H1 (cell line): ENCODE data around the gene STK32C. TPM values are rescaled to one million over a fixed set of nuclear protein-coding genes. Genes with fewer than 3 reads are reported as not detected.

Experiments used
- CTCF ChIA-PET: fragments of 300-600 bp; sonication (Branson Sonifier 250); formaldehyde crosslinking; loops from one replicate; lab custom pipeline; 2021; ENCODE audit not compliant: partially characterized antibody; lab: Charles Lee
- POLR2A ChIA-PET: fragments of 300-600 bp; sonication (Branson Sonifier 250); formaldehyde crosslinking; loops from one replicate; lab custom pipeline; 2021; ENCODE audit warnings: inconsistent platforms; ENCODE audit not compliant: partially characterized antibody; lab: Charles Lee
- DNase-seq, 2 experiments: peaks; one replicate each; pipeline versions ENCODE4 v3.0.0 to v3.0.0-alpha.2; 2010 to 2022; ENCODE audit warnings: low spot score in 2 of 2, low read depth in 1 of 2, mixed read lengths in 1 of 2
- FAIRE-seq: peaks from 2 replicates; lab custom pipeline; 2011; peaks lifted over from hg19 to GRCh38; lab: Jason Lieb, UNC
- H2AFZ ChIP-seq: 2 replicates; pipeline ENCODE4 v1.8.1; 2012; ENCODE audit warnings: low read length, inconsistent platforms
- H2AK5ac ChIP-seq: 2 replicates; pipeline ENCODE4 v1.6.1; 2013; ENCODE audit warnings: low read depth, low read length
- H2BK120ac ChIP-seq: replicated peaks from 2 replicates; pipeline ENCODE3; 2013; ENCODE audit warnings: low read depth, low read length, inconsistent platforms
- H2BK12ac ChIP-seq: 2 replicates; pipeline ENCODE4 v1.6.1; 2013; ENCODE audit warnings: low read depth, low read length
- H2BK15ac ChIP-seq: 2 replicates; pipeline ENCODE4 v1.6.1; 2013; ENCODE audit warnings: low read length
- H2BK20ac ChIP-seq: 2 replicates; pipeline ENCODE4 v1.6.1; 2013; ENCODE audit warnings: low read length
- H2BK5ac ChIP-seq: 2 replicates; pipeline ENCODE4 v1.6.1; 2013; ENCODE audit warnings: low read depth, low read length
- H3K14ac ChIP-seq: 2 replicates; pipeline ENCODE4 v1.6.1; 2013; ENCODE audit warnings: inconsistent platforms; ENCODE audit not compliant: insufficient read length
- H3K18ac ChIP-seq: 2 replicates; pipeline ENCODE4 v1.6.1; 2013; ENCODE audit warnings: low read length; ENCODE audit errors: extremely low read depth
- H3K23ac ChIP-seq: 2 replicates; pipeline ENCODE4 v1.6.1; 2013; ENCODE audit warnings: inconsistent platforms; ENCODE audit not compliant: insufficient read length
- H3K23me2 ChIP-seq: 2 replicates; pipeline ENCODE4 v1.6.1; 2013; ENCODE audit warnings: low read depth, low read length
- H3K27ac ChIP-seq: 2 replicates; pipeline ENCODE4 v1.6.1; 2011; ENCODE audit warnings: low read depth, low read length, inconsistent platforms
- H3K27me3 ChIP-seq, 4 experiments: replicated peaks in 1 of 4; 1 replicate in 1 of 4; 2 replicates in 3 of 4; pipeline versions ENCODE4 v1.6.1 to v1.8.1; 2011 to 2013; ENCODE audit warnings: low read length in 3 of 4, mild to moderate bottlenecking in 3 of 4, inconsistent platforms in 2 of 4, mixed read lengths in 2 of 4, moderate library complexity in 1 of 4; ENCODE audit not compliant: control insufficient read depth in 3 of 4, insufficient read depth in 3 of 4; ENCODE audit errors: extremely low read depth in 1 of 4
- H3K36me3 ChIP-seq, 4 experiments: 2 replicates each; pipeline versions ENCODE4 v1.6.1 to v1.8.1; 2011 to 2013; ENCODE audit warnings: mild to moderate bottlenecking in 4 of 4, low read length in 3 of 4, moderate library complexity in 2 of 4, control low read depth in 1 of 4, inconsistent platforms in 1 of 4; ENCODE audit not compliant: insufficient read depth in 4 of 4, control insufficient read depth in 2 of 4
- H3K4ac ChIP-seq: replicated peaks from 2 replicates; pipeline ENCODE3; 2013; ENCODE audit warnings: low read length, low read depth, mixed read lengths, inconsistent platforms; ENCODE audit not compliant: insufficient read length
- H3K4me1 ChIP-seq, 4 experiments: replicated peaks in 1 of 4; 1 replicate in 1 of 4; 2 replicates in 3 of 4; pipeline versions ENCODE4 v1.6.1 to v1.8.1; 2011 to 2013; ENCODE audit warnings: low read length in 3 of 4, inconsistent platforms in 2 of 4, mixed read lengths in 1 of 4; ENCODE audit not compliant: insufficient read depth in 4 of 4, control insufficient read depth in 3 of 4
- H3K4me2 ChIP-seq, 2 experiments: 2 replicates each; pipeline versions ENCODE4 v1.6.1 to v1.8.1; 2011 to 2013; ENCODE audit warnings: low read depth in 2 of 2, low read length in 2 of 2, control low read depth in 1 of 2, inconsistent platforms in 1 of 2, mild to moderate bottlenecking in 1 of 2; ENCODE audit not compliant: insufficient read depth in 1 of 2
- H3K4me3 ChIP-seq, 4 experiments: fragments of 200-600, 300-600 bp in 1 of 4; sonication (generic), shearing (Covaris generic), sonication (Bioruptor Twin) in 1 of 4; 2 replicates each; pipeline versions ENCODE4 v1.5.1 to v1.8.1; 2011 to 2016; ENCODE audit warnings: low read length in 4 of 4, low read depth in 3 of 4, control low read depth in 2 of 4, inconsistent platforms in 2 of 4, mild to moderate bottlenecking in 2 of 4, mixed read lengths in 1 of 4, moderate library complexity in 1 of 4; ENCODE audit not compliant: insufficient read depth in 2 of 4; ENCODE audit errors: extremely low read depth in 1 of 4
- H3K56ac ChIP-seq: replicated peaks from 2 replicates; pipeline ENCODE3; 2013; ENCODE audit warnings: low read depth, mild to moderate bottlenecking, mixed read lengths, low read length, inconsistent platforms; ENCODE audit not compliant: insufficient read length
- H3K79me1 ChIP-seq: 2 replicates; pipeline ENCODE4 v1.6.1; 2013; ENCODE audit warnings: low read depth, low read length, control low read depth
- H3K79me2 ChIP-seq, 2 experiments: 2 replicates each; pipeline versions ENCODE4 v1.6.1 to v1.8.1; 2012 to 2013; ENCODE audit warnings: low read length in 2 of 2, mild to moderate bottlenecking in 2 of 2, inconsistent platforms in 1 of 2; ENCODE audit not compliant: insufficient read depth in 2 of 2, control insufficient read depth in 1 of 2
- H3K9ac ChIP-seq, 4 experiments: replicated peaks in 1 of 4; 1 replicate in 1 of 4; 2 replicates in 3 of 4; pipeline versions ENCODE4 v1.6.1 to v1.8.1; 2011 to 2013; ENCODE audit warnings: low read depth in 3 of 4, low read length in 3 of 4, control low read depth in 2 of 4, mild to moderate bottlenecking in 2 of 4, moderate library complexity in 2 of 4, inconsistent platforms in 1 of 4; ENCODE audit errors: extremely low read depth in 1 of 4
- H3K9me3 ChIP-seq, 2 experiments: 2 replicates each; pipeline versions ENCODE4 v1.6.1 to v1.8.1; 2012 to 2013; ENCODE audit warnings: mild to moderate bottlenecking in 2 of 2, moderate library complexity in 2 of 2, control low read depth in 1 of 2, inconsistent platforms in 1 of 2, low read depth in 1 of 2, low read length in 1 of 2, mixed read lengths in 1 of 2; ENCODE audit not compliant: insufficient read depth in 2 of 2
- H4K20me1 ChIP-seq, 2 experiments: replicated peaks in 1 of 2; 2 replicates each; pipeline versions ENCODE3 to v1.8.1; 2011 to 2013; ENCODE audit warnings: inconsistent platforms in 2 of 2, low read length in 2 of 2, mild to moderate bottlenecking in 1 of 2; ENCODE audit not compliant: insufficient read depth in 2 of 2, control insufficient read depth in 1 of 2
- H4K5ac ChIP-seq: 2 replicates; pipeline ENCODE4 v1.6.1; 2013; ENCODE audit warnings: low read length, low read depth, mixed read lengths, inconsistent platforms; ENCODE audit not compliant: insufficient read length
- H4K8ac ChIP-seq: 2 replicates; pipeline ENCODE4 v1.8.0; 2013; ENCODE audit warnings: mild to moderate bottlenecking, moderate library complexity, low read length, inconsistent platforms; ENCODE audit not compliant: insufficient read depth; ENCODE audit errors: extremely low read depth
- H4K91ac ChIP-seq: replicated peaks from 2 replicates; pipeline ENCODE3; 2013; ENCODE audit warnings: low read length, mixed read lengths, inconsistent platforms; ENCODE audit not compliant: insufficient read length
- BACH1 ChIP-seq: IDR thresholded peaks from 2 replicates; pipeline ENCODE4 v1.6.1; 2012; ENCODE audit warnings: low read length, improper control_type of control experiment
- GTF2F1 ChIP-seq: IDR thresholded peaks from 2 replicates; pipeline ENCODE4 v1.6.1; 2012; ENCODE audit warnings: low read depth, low read length, improper control_type of control experiment, borderline replicate concordance
- HDAC2 ChIP-seq, 2 experiments: fragments of 300-600 bp in 1 of 2; sonication (generic) in 1 of 2; IDR thresholded peaks; 2 replicates each; pipeline ENCODE4 v1.6.1; 2011 to 2012; ENCODE audit warnings: low read depth in 2 of 2, low read length in 2 of 2, mild to moderate bottlenecking in 2 of 2, moderate library complexity in 2 of 2, borderline replicate concordance in 1 of 2, inconsistent platforms in 1 of 2
- MAFK ChIP-seq: IDR thresholded peaks from 2 replicates; pipeline ENCODE4 v1.6.1; 2012; ENCODE audit warnings: low read depth, mild to moderate bottlenecking, improper control_type of control experiment, low read length
- RAD21 ChIP-seq, 2 experiments: IDR thresholded peaks in 1 of 2; conservative IDR thresholded peaks in 1 of 2; 2 replicates each; pipeline ENCODE4 v1.6.1; 2011; ENCODE audit warnings: low read depth in 2 of 2, low read length in 2 of 2, improper control_type of control experiment in 1 of 2, inconsistent platforms in 1 of 2, mild to moderate bottlenecking in 1 of 2, moderate library complexity in 1 of 2
- ZNF274 ChIP-seq: IDR thresholded peaks from 2 replicates; pipeline ENCODE4 v1.7.0; 2012; ENCODE audit warnings: low read length, borderline replicate concordance; ENCODE audit errors: extremely low read depth
- WGBS, 2 experiments: shearing (Covaris generic) in 1 of 2; methylation state at CpG; one replicate each; pipeline versions ENCODE4 v1.1.6 to v1.1.7; 2013 to 2015; ENCODE audit warnings: low lambda C conversion rate in 2 of 2, mixed read lengths in 2 of 2, inconsistent platforms in 1 of 2, low coverage in 1 of 2, missing lambda C conversion rate in 1 of 2; ENCODE audit not compliant: insufficient replicate concordance in 2 of 2, insufficient coverage in 1 of 2, insufficient read length in 1 of 2; ENCODE audit errors: extremely low coverage in 1 of 2, missing lambda C conversion rate in 1 of 2; 5-methylcytosine and 5-hydroxymethylcytosine counted together
- polyA plus RNA-seq, 7 experiments: library from polyadenylated mRNA; depleted of rRNA in 3 of 7; stranded (reverse) in 5 of 7; unstranded in 2 of 7; fragments of >200 nt in 5 of 7; fragments of 200-250 nt in 2 of 7; gene quantifications; 1 replicate in 5 of 7; 2 replicates in 1 of 7; 4 replicates in 1 of 7; pipeline versions ENCODE4 v1.2.1 to v1.2.3, GENCODE V29; 2011 to 2013; ENCODE audit warnings: missing spikeins in 2 of 7, mixed read lengths in 2 of 7
- total RNA-seq: library from RNA; stranded (reverse); fragmentation: NEBNext Ultra II Directional; extraction: Animal tissue kit (Norgen Biotek cat#: 25700); gene quantifications from 2 replicates; pipeline ENCODE4 v1.2.1, GENCODE V29; 2021

Gene STK32C
- total and polyA plus RNA-seq, 2 of the 8 experiments (the other 6 are each of a cell fraction or from before 2014, with no cell fraction given) = 10.6 to 15.6 TPM

DNA sequence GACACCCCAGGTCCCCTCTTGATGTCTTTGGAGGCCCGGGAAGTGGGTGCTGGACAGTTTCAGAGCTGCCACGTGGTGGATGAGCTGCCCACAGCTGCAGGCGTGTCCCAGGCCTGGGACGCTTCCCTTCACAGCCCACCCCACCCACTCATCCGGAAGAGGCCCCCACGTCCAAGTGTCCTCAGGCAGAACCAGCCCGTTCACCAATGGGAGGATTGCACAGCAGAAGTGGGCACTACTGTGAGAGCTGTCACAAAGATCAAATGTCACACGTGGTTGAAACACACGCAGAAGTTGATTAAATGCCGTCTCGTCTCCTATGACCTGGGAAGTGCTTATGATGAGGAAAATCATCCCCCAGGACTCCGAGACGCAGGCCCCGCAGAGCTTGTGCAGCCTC lies 52.9 kb downstream of the STK32C start:
- no peak overlapping the region for H4K91ac ChIP-seq
- no peaks in the 10 kb centered on the region for H3K79me1 ChIP-seq
- H3K56ac ChIP-seq = no peak overlapping the region
- no peaks in the 10 kb centered on the region for H3K36me3 ChIP-seq
- no peak overlapping the region for H3K4me2 ChIP-seq
- H3K79me2 ChIP-seq = no peaks in the 10 kb centered on the region
- H4K5ac ChIP-seq = no peak overlapping the region
- TF ChIP-seq RAD21 (IDR thresholded peaks at IDR 0.05 in 1 of 2, conservative IDR thresholded peaks at IDR 0.05 in 1 of 2; ENCODE audit: low read depth in 2 of 2, low read length in 2 of 2) (no peak), GTF2F1 (no peak), MAFK (no peak), HDAC2 (IDR thresholded peaks at IDR 0.05; ENCODE audit: borderline replicate concordance in 1 of 2, low read depth in 2 of 2, low read length in 2 of 2) (no peak), BACH1 (no peak), ZNF274 (no peak)
- no peak overlapping the region for H2BK120ac ChIP-seq
- no peak overlapping the region for H4K8ac ChIP-seq
- no peak overlapping the region for H2AFZ ChIP-seq
- no peak overlapping the region for H2BK15ac ChIP-seq
- H3K23ac ChIP-seq = no peak overlapping the region
- H3K9ac ChIP-seq = no peak overlapping the region
- no peak overlapping the region for H2BK5ac ChIP-seq
- no peak for FAIRE-seq
- 90% methylated on average over 13 of the region's 14 CpGs; no CpG with 5 or more reads in 1 of the 2 experiments for WGBS, 2 experiments
- no peak overlapping the region for H3K27ac ChIP-seq
- H4K20me1 ChIP-seq = peaks cover 0 to 1% of the 10 kb centered on the region in 2 experiments
- H3K4me1 ChIP-seq = peaks cover 0 to 6% (median 1%) of the 10 kb centered on the region in 4 experiments; a peak in 4 of 7 replicates
- H3K27me3 ChIP-seq = no peaks in the 10 kb centered on the region
- no peak overlapping the region for H3K4ac ChIP-seq
- H3K23me2 ChIP-seq = no peaks in the 10 kb centered on the region
- no peak overlapping the region for H2AK5ac ChIP-seq
- H3K9me3 ChIP-seq = no peaks in the 10 kb centered on the region
- POLR2A ChIA-PET = no interaction called here
- no peak overlapping the region for H3K18ac ChIP-seq
- no peak for DNase-seq
- no peak overlapping the region for H2BK20ac ChIP-seq
- no peak overlapping the region for H3K14ac ChIP-seq
- no peak overlapping the region for H3K4me3 ChIP-seq
- CTCF ChIA-PET = interaction anchor here (0.6 to 2.1 kb wide), 5 partner anchors 21 to 221 kb away, joined by 3 to 5 read pairs (median 4); no protein-coding TSS in a partner anchor
- no peak overlapping the region for H2BK12ac ChIP-seq
